H1 (cell line): Measurements from ENCODE around the gene KRTAP19-6. TPM values are rescaled to one million over a fixed set of nuclear protein-coding genes. Genes with fewer than 3 reads are reported as not detected.
A peak's percentile ranks its signal among the peaks of the same experiment; 100 is the strongest.
"Not testable (repeated sequence)": the region's sequence is repeated elsewhere in the genome, so short reads cannot be mapped to it uniquely, and the experiment has no call there.

Experiments
- CTCF ChIA-PET: fragments of 300-600 bp; sonication (Branson Sonifier 250); formaldehyde crosslinking; loops from one replicate; lab custom pipeline; 2021; ENCODE audit not compliant: partially characterized antibody; lab: Charles Lee
- POLR2A ChIA-PET: fragments of 300-600 bp; sonication (Branson Sonifier 250); formaldehyde crosslinking; loops from one replicate; lab custom pipeline; 2021; ENCODE audit warnings: inconsistent platforms; ENCODE audit not compliant: partially characterized antibody; lab: Charles Lee
- DNase-seq, 2 experiments: peaks; one replicate each; pipeline versions ENCODE4 v3.0.0 to v3.0.0-alpha.2; 2010 to 2022; ENCODE audit warnings: low spot score in 2 of 2, low read depth in 1 of 2, mixed read lengths in 1 of 2
- FAIRE-seq: peaks from 2 replicates; lab custom pipeline; 2011; peaks lifted over from hg19 to GRCh38; lab: Jason Lieb, UNC
- H2AFZ ChIP-seq: 2 replicates; pipeline ENCODE4 v1.8.1; 2012; ENCODE audit warnings: low read length, inconsistent platforms
- H2AK5ac ChIP-seq: 2 replicates; pipeline ENCODE4 v1.6.1; 2013; ENCODE audit warnings: low read depth, low read length
- H2BK120ac ChIP-seq: replicated peaks from 2 replicates; pipeline ENCODE3; 2013; ENCODE audit warnings: low read depth, low read length, inconsistent platforms
- H2BK12ac ChIP-seq: 2 replicates; pipeline ENCODE4 v1.6.1; 2013; ENCODE audit warnings: low read depth, low read length
- H2BK15ac ChIP-seq: 2 replicates; pipeline ENCODE4 v1.6.1; 2013; ENCODE audit warnings: low read length
- H2BK20ac ChIP-seq: 2 replicates; pipeline ENCODE4 v1.6.1; 2013; ENCODE audit warnings: low read length
- H2BK5ac ChIP-seq: 2 replicates; pipeline ENCODE4 v1.6.1; 2013; ENCODE audit warnings: low read depth, low read length
- H3K14ac ChIP-seq: 2 replicates; pipeline ENCODE4 v1.6.1; 2013; ENCODE audit warnings: inconsistent platforms; ENCODE audit not compliant: insufficient read length
- H3K18ac ChIP-seq: 2 replicates; pipeline ENCODE4 v1.6.1; 2013; ENCODE audit warnings: low read length; ENCODE audit errors: extremely low read depth
- H3K23ac ChIP-seq: 2 replicates; pipeline ENCODE4 v1.6.1; 2013; ENCODE audit warnings: inconsistent platforms; ENCODE audit not compliant: insufficient read length
- H3K23me2 ChIP-seq: 2 replicates; pipeline ENCODE4 v1.6.1; 2013; ENCODE audit warnings: low read depth, low read length
- H3K27ac ChIP-seq: 2 replicates; pipeline ENCODE4 v1.6.1; 2011; ENCODE audit warnings: low read depth, low read length, inconsistent platforms
- H3K27me3 ChIP-seq, 4 experiments: replicated peaks in 1 of 4; 1 replicate in 1 of 4; 2 replicates in 3 of 4; pipeline versions ENCODE4 v1.6.1 to v1.8.1; 2011 to 2013; ENCODE audit warnings: low read length in 3 of 4, mild to moderate bottlenecking in 3 of 4, inconsistent platforms in 2 of 4, mixed read lengths in 2 of 4, moderate library complexity in 1 of 4; ENCODE audit not compliant: control insufficient read depth in 3 of 4, insufficient read depth in 3 of 4; ENCODE audit errors: extremely low read depth in 1 of 4
- H3K36me3 ChIP-seq, 4 experiments: 2 replicates each; pipeline versions ENCODE4 v1.6.1 to v1.8.1; 2011 to 2013; ENCODE audit warnings: mild to moderate bottlenecking in 4 of 4, low read length in 3 of 4, moderate library complexity in 2 of 4, control low read depth in 1 of 4, inconsistent platforms in 1 of 4; ENCODE audit not compliant: insufficient read depth in 4 of 4, control insufficient read depth in 2 of 4
- H3K4ac ChIP-seq: replicated peaks from 2 replicates; pipeline ENCODE3; 2013; ENCODE audit warnings: low read length, low read depth, mixed read lengths, inconsistent platforms; ENCODE audit not compliant: insufficient read length
- H3K4me1 ChIP-seq, 4 experiments: replicated peaks in 1 of 4; 1 replicate in 1 of 4; 2 replicates in 3 of 4; pipeline versions ENCODE4 v1.6.1 to v1.8.1; 2011 to 2013; ENCODE audit warnings: low read length in 3 of 4, inconsistent platforms in 2 of 4, mixed read lengths in 1 of 4; ENCODE audit not compliant: insufficient read depth in 4 of 4, control insufficient read depth in 3 of 4
- H3K4me2 ChIP-seq, 2 experiments: 2 replicates each; pipeline versions ENCODE4 v1.6.1 to v1.8.1; 2011 to 2013; ENCODE audit warnings: low read depth in 2 of 2, low read length in 2 of 2, control low read depth in 1 of 2, inconsistent platforms in 1 of 2, mild to moderate bottlenecking in 1 of 2; ENCODE audit not compliant: insufficient read depth in 1 of 2
- H3K4me3 ChIP-seq, 4 experiments: fragments of 200-600, 300-600 bp in 1 of 4; sonication (generic), shearing (Covaris generic), sonication (Bioruptor Twin) in 1 of 4; 2 replicates each; pipeline versions ENCODE4 v1.5.1 to v1.8.1; 2011 to 2016; ENCODE audit warnings: low read length in 4 of 4, low read depth in 3 of 4, control low read depth in 2 of 4, inconsistent platforms in 2 of 4, mild to moderate bottlenecking in 2 of 4, mixed read lengths in 1 of 4, moderate library complexity in 1 of 4; ENCODE audit not compliant: insufficient read depth in 2 of 4; ENCODE audit errors: extremely low read depth in 1 of 4
- H3K56ac ChIP-seq: replicated peaks from 2 replicates; pipeline ENCODE3; 2013; ENCODE audit warnings: low read depth, mild to moderate bottlenecking, mixed read lengths, low read length, inconsistent platforms; ENCODE audit not compliant: insufficient read length
- H3K79me1 ChIP-seq: 2 replicates; pipeline ENCODE4 v1.6.1; 2013; ENCODE audit warnings: low read depth, low read length, control low read depth
- H3K79me2 ChIP-seq, 2 experiments: 2 replicates each; pipeline versions ENCODE4 v1.6.1 to v1.8.1; 2012 to 2013; ENCODE audit warnings: low read length in 2 of 2, mild to moderate bottlenecking in 2 of 2, inconsistent platforms in 1 of 2; ENCODE audit not compliant: insufficient read depth in 2 of 2, control insufficient read depth in 1 of 2
- H3K9ac ChIP-seq, 4 experiments: replicated peaks in 1 of 4; 1 replicate in 1 of 4; 2 replicates in 3 of 4; pipeline versions ENCODE4 v1.6.1 to v1.8.1; 2011 to 2013; ENCODE audit warnings: low read depth in 3 of 4, low read length in 3 of 4, control low read depth in 2 of 4, mild to moderate bottlenecking in 2 of 4, moderate library complexity in 2 of 4, inconsistent platforms in 1 of 4; ENCODE audit errors: extremely low read depth in 1 of 4
- H3K9me3 ChIP-seq, 2 experiments: 2 replicates each; pipeline versions ENCODE4 v1.6.1 to v1.8.1; 2012 to 2013; ENCODE audit warnings: mild to moderate bottlenecking in 2 of 2, moderate library complexity in 2 of 2, control low read depth in 1 of 2, inconsistent platforms in 1 of 2, low read depth in 1 of 2, low read length in 1 of 2, mixed read lengths in 1 of 2; ENCODE audit not compliant: insufficient read depth in 2 of 2
- H4K20me1 ChIP-seq, 2 experiments: replicated peaks in 1 of 2; 2 replicates each; pipeline versions ENCODE3 to v1.8.1; 2011 to 2013; ENCODE audit warnings: inconsistent platforms in 2 of 2, low read length in 2 of 2, mild to moderate bottlenecking in 1 of 2; ENCODE audit not compliant: insufficient read depth in 2 of 2, control insufficient read depth in 1 of 2
- H4K5ac ChIP-seq: 2 replicates; pipeline ENCODE4 v1.6.1; 2013; ENCODE audit warnings: low read length, low read depth, mixed read lengths, inconsistent platforms; ENCODE audit not compliant: insufficient read length
- H4K8ac ChIP-seq: 2 replicates; pipeline ENCODE4 v1.8.0; 2013; ENCODE audit warnings: mild to moderate bottlenecking, moderate library complexity, low read length, inconsistent platforms; ENCODE audit not compliant: insufficient read depth; ENCODE audit errors: extremely low read depth
- H4K91ac ChIP-seq: replicated peaks from 2 replicates; pipeline ENCODE3; 2013; ENCODE audit warnings: low read length, mixed read lengths, inconsistent platforms; ENCODE audit not compliant: insufficient read length
- CTCF ChIP-seq, 3 experiments: IDR thresholded peaks; 1 replicate in 2 of 3; 2 replicates in 1 of 3; pipeline versions ENCODE4 v1.5.1 to v1.6.1; 2011; ENCODE audit warnings: low read length in 3 of 3, mild to moderate bottlenecking in 3 of 3, inconsistent platforms in 2 of 3, low read depth in 1 of 3, moderate library complexity in 1 of 3; ENCODE audit not compliant: insufficient read depth in 1 of 3; ENCODE audit errors: control extremely low read depth in 1 of 3
- RAD21 ChIP-seq, 2 experiments: IDR thresholded peaks in 1 of 2; conservative IDR thresholded peaks in 1 of 2; 2 replicates each; pipeline ENCODE4 v1.6.1; 2011; ENCODE audit warnings: low read depth in 2 of 2, low read length in 2 of 2, improper control_type of control experiment in 1 of 2, inconsistent platforms in 1 of 2, mild to moderate bottlenecking in 1 of 2, moderate library complexity in 1 of 2
- WGBS, 2 experiments: shearing (Covaris generic) in 1 of 2; methylation state at CpG; one replicate each; pipeline versions ENCODE4 v1.1.6 to v1.1.7; 2013 to 2015; ENCODE audit warnings: low lambda C conversion rate in 2 of 2, mixed read lengths in 2 of 2, inconsistent platforms in 1 of 2, low coverage in 1 of 2, missing lambda C conversion rate in 1 of 2; ENCODE audit not compliant: insufficient replicate concordance in 2 of 2, insufficient coverage in 1 of 2, insufficient read length in 1 of 2; ENCODE audit errors: extremely low coverage in 1 of 2, missing lambda C conversion rate in 1 of 2; 5-methylcytosine and 5-hydroxymethylcytosine counted together
- polyA plus RNA-seq, 7 experiments: library from polyadenylated mRNA; depleted of rRNA in 3 of 7; stranded (reverse) in 5 of 7; unstranded in 2 of 7; fragments of >200 nt in 5 of 7; fragments of 200-250 nt in 2 of 7; gene quantifications; 1 replicate in 5 of 7; 2 replicates in 1 of 7; 4 replicates in 1 of 7; pipeline versions ENCODE4 v1.2.1 to v1.2.3, GENCODE V29; 2011 to 2013; ENCODE audit warnings: missing spikeins in 2 of 7, mixed read lengths in 2 of 7
- total RNA-seq: library from RNA; stranded (reverse); fragmentation: NEBNext Ultra II Directional; extraction: Animal tissue kit (Norgen Biotek cat#: 25700); gene quantifications from 2 replicates; pipeline ENCODE4 v1.2.1, GENCODE V29; 2021

Gene KRTAP19-6
- total and polyA plus RNA-seq, 2 of the 8 experiments (the other 6 are each of a cell fraction or from before 2014, with no cell fraction given): not detected

DNA sequence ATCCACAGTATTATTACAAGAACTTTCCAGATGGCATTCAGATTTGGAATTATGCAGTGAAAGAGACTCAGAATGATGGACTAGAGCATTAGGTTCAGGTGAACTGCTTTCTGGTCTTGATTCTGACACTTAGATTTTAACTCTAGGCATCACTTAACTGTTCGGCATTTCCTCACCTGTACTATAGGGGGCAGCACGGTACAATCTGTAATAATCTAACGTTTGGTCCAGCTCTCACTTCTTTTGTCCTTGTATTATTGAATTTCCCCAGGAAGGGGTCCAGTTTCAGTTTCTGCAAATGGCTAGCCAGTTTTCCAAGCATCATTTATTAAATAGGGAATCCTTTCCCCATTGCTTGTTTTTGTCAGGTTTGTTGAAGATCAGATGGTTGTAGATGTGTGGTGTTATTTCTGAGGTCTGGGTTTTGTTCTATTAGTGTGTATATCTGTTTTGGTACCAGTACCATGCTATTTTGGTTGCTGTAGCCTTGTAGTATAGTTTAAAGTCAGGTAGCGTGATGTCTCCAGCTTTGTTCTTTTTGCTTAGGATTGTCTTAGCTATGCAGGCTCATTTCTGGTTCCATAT lies 36.0 kb downstream of the KRTAP19-6 start:
- H3K27ac ChIP-seq, H2BK15ac ChIP-seq, H2BK20ac ChIP-seq, H4K20me1 ChIP-seq, H3K23me2 ChIP-seq, H3K4me2 ChIP-seq, H3K9me3 ChIP-seq, H2BK120ac ChIP-seq, H3K79me2 ChIP-seq, H3K18ac ChIP-seq, POLR2A ChIA-PET, H2AFZ ChIP-seq, FAIRE-seq, H3K23ac ChIP-seq, H3K4me3 ChIP-seq, H3K56ac ChIP-seq, H3K4me1 ChIP-seq, H3K79me1 ChIP-seq, H3K27me3 ChIP-seq, H4K8ac ChIP-seq, H2BK12ac ChIP-seq, H3K9ac ChIP-seq, H4K5ac ChIP-seq, H3K4ac ChIP-seq, H2AK5ac ChIP-seq, H3K14ac ChIP-seq, H2BK5ac ChIP-seq, H3K36me3 ChIP-seq, H4K91ac ChIP-seq: not testable (repeated sequence)
- DNase-seq: peak in 1 of 2 experiments; percentile 50
- TF ChIP-seq RAD21 (IDR thresholded peaks at IDR 0.05 in 1 of 2, conservative IDR thresholded peaks at IDR 0.05 in 1 of 2; ENCODE audit: low read depth in 2 of 2, low read length in 2 of 2) (peak; percentile 72 to 77), CTCF (IDR thresholded peaks at IDR 0.05; ENCODE audit: control extremely low read depth in 1 of 3, insufficient read depth in 1 of 3, low read depth in 1 of 3, low read length in 3 of 3) (peak in 2 of 3 experiments; percentile 61 to 75; a peak in 3 of 4 replicates)
- 30% methylated on average over 4 of the region's 4 CpGs; no CpG with 5 or more reads in 1 of the 2 experiments for WGBS, 2 experiments
- CTCF ChIA-PET: interaction anchor here (0.5 to 3.8 kb wide), 34 partner anchors 8 to 1053 kb away, joined by 3 to 21 read pairs (median 3); partner anchors contain the start of genes KRTAP19-1, KRTAP19-3, KRTAP19-4 and KRTAP6-2
